RWPE2 (cell line): ENCODE measurements around the gene COL4A2.

Experiments used
- ATAC-seq: fragments of 200-7000 bp; cut with Tn5 transposase; 3 replicates; pipeline ENCODE4 v1.9.1; 2021; ENCODE audit warnings: low read depth
- DNase-seq: peaks from one replicate; pipeline ENCODE4 v3.0.0-alpha.2; 2020; ENCODE audit warnings: low spot score
- H3K27ac ChIP-seq: fragments of 450-650 bp; 2 replicates; pipeline ENCODE4 v1.5.1; 2017; ENCODE audit warnings: mild to moderate bottlenecking; ENCODE audit not compliant: poor library complexity, severe bottlenecking
- H3K27me3 ChIP-seq: fragments of 250-450 bp; sonication (Bioruptor Pico); 2 replicates; pipeline ENCODE4 v1.5.1; 2021; ENCODE audit warnings: mild to moderate bottlenecking, moderate library complexity; ENCODE audit not compliant: insufficient read depth, poor library complexity, severe bottlenecking
- H3K36me3 ChIP-seq: fragments of 250-450 bp; sonication (Bioruptor Pico); 2 replicates; pipeline ENCODE4 v1.5.1; 2020; ENCODE audit warnings: low read depth, mild to moderate bottlenecking, moderate library complexity
- H3K4me1 ChIP-seq: fragments of 250-450 bp; sonication (Bioruptor Pico); 2 replicates; pipeline ENCODE4 v1.5.1; 2021; ENCODE audit warnings: mild to moderate bottlenecking, moderate library complexity; ENCODE audit not compliant: insufficient read depth, poor library complexity, severe bottlenecking
- H3K4me3 ChIP-seq: fragments of 250-450 bp; sonication (Bioruptor Pico); 2 replicates; pipeline ENCODE4 v1.5.1; 2021; ENCODE audit warnings: mild to moderate bottlenecking, moderate library complexity; ENCODE audit not compliant: severe bottlenecking
- H3K9me3 ChIP-seq: fragments of 250-450 bp; sonication (Bioruptor Pico); 2 replicates; pipeline ENCODE4 v1.5.1; 2021; ENCODE audit warnings: mild to moderate bottlenecking, moderate library complexity; ENCODE audit not compliant: severe bottlenecking
- TF ChIP-seq, protein P1 (sequence below): fragments of 450-650 bp; IDR thresholded peaks from one replicate; pipeline ENCODE4 v1.5.1; 2017; ENCODE audit warnings: mild to moderate bottlenecking, moderate library complexity; ENCODE audit not compliant: poor library complexity, severe bottlenecking

The COL4A2 gene

DNA sequence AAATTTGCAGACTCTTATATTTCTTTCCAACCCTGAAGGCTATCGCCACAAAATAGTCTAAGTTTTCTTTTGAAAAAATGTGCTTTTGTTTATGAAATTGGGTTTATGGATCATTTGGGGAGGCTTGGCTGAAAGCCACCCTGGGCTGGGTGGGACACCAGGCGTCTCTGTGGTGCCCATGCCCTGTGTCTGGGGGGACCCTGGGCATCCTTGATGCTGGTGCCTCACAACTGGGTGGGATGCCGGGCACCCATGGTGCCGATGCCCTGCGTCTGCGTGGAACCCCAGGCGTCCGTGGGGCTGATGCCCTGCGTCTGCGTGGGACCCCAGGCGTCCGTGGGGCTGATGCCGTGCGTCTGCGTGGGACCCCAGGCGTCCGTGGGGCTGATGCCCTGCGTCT, 149.5 kb downstream of the COL4A2 start:
- peaks cover 71% of the 10 kb centered on the region for H3K36me3 ChIP-seq
- H3K4me1 ChIP-seq, result no peaks in the 10 kb centered on the region
- DNase-seq (no peak), ATAC-seq (no peak)
- TF ChIP-seq, protein P1, sequence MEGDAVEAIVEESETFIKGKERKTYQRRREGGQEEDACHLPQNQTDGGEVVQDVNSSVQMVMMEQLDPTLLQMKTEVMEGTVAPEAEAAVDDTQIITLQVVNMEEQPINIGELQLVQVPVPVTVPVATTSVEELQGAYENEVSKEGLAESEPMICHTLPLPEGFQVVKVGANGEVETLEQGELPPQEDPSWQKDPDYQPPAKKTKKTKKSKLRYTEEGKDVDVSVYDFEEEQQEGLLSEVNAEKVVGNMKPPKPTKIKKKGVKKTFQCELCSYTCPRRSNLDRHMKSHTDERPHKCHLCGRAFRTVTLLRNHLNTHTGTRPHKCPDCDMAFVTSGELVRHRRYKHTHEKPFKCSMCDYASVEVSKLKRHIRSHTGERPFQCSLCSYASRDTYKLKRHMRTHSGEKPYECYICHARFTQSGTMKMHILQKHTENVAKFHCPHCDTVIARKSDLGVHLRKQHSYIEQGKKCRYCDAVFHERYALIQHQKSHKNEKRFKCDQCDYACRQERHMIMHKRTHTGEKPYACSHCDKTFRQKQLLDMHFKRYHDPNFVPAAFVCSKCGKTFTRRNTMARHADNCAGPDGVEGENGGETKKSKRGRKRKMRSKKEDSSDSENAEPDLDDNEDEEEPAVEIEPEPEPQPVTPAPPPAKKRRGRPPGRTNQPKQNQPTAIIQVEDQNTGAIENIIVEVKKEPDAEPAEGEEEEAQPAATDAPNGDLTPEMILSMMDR, result no peak
- H3K27me3 ChIP-seq, result no peaks in the 10 kb centered on the region
- no peak overlapping the region for H3K27ac ChIP-seq
- H3K9me3 ChIP-seq, result no peaks in the 10 kb centered on the region
- no peak overlapping the region for H3K4me3 ChIP-seq

DNA sequence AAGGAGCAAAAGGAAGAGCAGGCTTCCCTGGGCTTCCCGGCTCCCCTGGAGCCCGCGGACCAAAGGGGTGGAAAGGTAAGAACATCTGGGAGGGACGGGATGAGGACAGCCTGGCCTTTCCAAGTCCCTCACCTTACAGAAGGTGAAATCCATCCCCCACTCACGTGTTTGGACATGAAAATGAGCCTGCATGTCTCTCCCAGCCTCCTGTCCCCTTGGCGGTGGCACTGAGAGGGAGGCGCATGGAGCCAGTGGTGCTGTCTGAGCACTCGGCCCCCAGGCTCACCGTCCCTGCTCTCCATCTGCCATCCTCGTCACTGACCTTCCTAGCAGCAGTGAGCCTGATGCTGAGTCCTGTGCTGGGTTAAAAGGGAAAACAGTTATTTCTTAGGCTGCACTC, 150.3 kb downstream of the COL4A2 start:
- no peak for DNase-seq
- no peaks in the 10 kb centered on the region for H3K27me3 ChIP-seq
- H3K4me1 ChIP-seq, result no peaks in the 10 kb centered on the region
- no peak overlapping the region for H3K4me3 ChIP-seq
- H3K9me3 ChIP-seq, result no peaks in the 10 kb centered on the region
- no peak overlapping the region for H3K27ac ChIP-seq
- no peak for ATAC-seq
- peaks cover 71% of the 10 kb centered on the region for H3K36me3 ChIP-seq
- TF ChIP-seq, protein P1, result no peak

DNA sequence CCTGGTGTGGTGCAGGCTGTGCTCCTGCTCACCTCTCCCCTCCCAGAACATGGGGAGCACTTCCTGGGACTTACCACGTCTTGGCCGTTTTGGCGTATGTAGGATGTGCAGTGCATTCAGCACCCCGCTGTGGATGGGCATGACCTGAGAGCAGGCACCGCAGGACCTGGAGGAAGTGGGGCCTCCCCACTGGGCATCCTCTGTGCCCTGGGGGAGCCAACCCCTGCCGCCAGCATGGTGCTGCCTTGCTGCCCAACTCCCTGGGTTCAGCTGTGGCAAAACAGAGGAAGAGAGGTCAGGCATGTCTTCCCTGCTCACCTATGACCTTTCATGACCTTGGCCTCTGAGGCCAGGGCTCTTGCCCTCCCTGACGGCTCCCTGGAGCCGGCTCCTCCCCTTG, 150.9 kb downstream of the COL4A2 start:
- Histone ChIP-seq H3K36me3 (peaks cover 74% of the 10 kb centered on the region), H3K4me1 (no peaks in the 10 kb centered on the region), H3K27ac (no peak overlapping the region), H3K9me3 (no peaks in the 10 kb centered on the region), H3K4me3 (no peak overlapping the region), H3K27me3 (no peaks in the 10 kb centered on the region)
- DNase-seq (no peak), ATAC-seq (no peak)
- TF ChIP-seq, protein P1, result no peak

GRCh38 chr13:110458594-110459365, 151.7 kb downstream of the COL4A2 start:
- no peaks in the 10 kb centered on the region for H3K4me1 ChIP-seq
- no peak overlapping the region for H3K4me3 ChIP-seq
- H3K9me3 ChIP-seq, result no peaks in the 10 kb centered on the region
- peaks cover 73% of the 10 kb centered on the region for H3K36me3 ChIP-seq
- ATAC-seq, result no peak
- H3K27me3 ChIP-seq, result no peaks in the 10 kb centered on the region
- DNase-seq, result no peak
- no peak overlapping the region for H3K27ac ChIP-seq
- TF ChIP-seq, protein P1, result no peak

DNA sequence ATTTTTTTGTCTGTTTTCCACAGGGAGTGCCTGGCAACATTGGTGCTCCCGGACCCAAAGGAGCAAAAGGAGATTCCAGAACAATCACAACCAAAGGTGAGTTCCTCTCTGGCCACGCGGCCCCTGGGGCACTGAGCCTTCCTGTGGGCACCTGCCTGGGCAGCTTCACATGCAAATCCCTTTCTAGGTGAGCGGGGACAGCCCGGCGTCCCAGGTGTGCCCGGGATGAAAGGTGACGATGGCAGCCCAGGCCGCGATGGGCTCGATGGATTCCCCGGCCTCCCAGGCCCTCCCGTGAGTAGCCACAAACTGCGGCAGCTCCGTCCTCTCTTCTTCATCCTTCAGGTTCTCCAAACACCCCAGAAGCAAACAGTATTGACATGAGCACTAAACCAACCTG, 155.0 kb downstream of the COL4A2 start:
- TF ChIP-seq, protein P1, result no peak
- ATAC-seq, result no peak

More for the DNA sequence above, 155.0 kb downstream of the COL4A2 start:
- Histone ChIP-seq H3K27me3 (no peaks in the 10 kb centered on the region), H3K4me3 (no peak overlapping the region), H3K9me3 (no peaks in the 10 kb centered on the region), H3K4me1 (no peaks in the 10 kb centered on the region), H3K36me3 (peaks cover 78% of the 10 kb centered on the region), H3K27ac (no peak overlapping the region)
- no peak for DNase-seq
